Activated CD8-positive, alpha-beta memory T cell treated with anti-CD3 and anti-CD28 coated beads for 48 hours (primary cell): ENCODE data around the gene IL24.

Source experiments
- DNase-seq, 3 experiments: peaks; one replicate each; pipeline ENCODE4 v3.0.0-alpha.2; 2020; ENCODE audit warnings: low read depth in 2 of 3, low spot score in 2 of 3

IL24 gene

GRCh38 chr1:206878456-206878855 lies 18.8 kb upstream of the IL24 start:
- DNase-seq: no peak

GRCh38 chr1:206880314-206880713 lies 16.9 kb upstream of the IL24 start:
- no peak for DNase-seq

- DNase-seq: no peak
Measured at GRCh38 chr1:206882555-206882954, 14.7 kb upstream of the IL24 start.

GRCh38 chr1:206883160-206883559 lies 14.1 kb upstream of the IL24 start:
- no peak for DNase-seq

- DNase-seq: no peak
Measured at GRCh38 chr1:206883876-206884275, 13.4 kb upstream of the IL24 start.

- DNase-seq: no peak
Measured at GRCh38 chr1:206885341-206886060, 11.7 kb upstream of the IL24 start.

GRCh38 chr1:206886831-206887230 lies 10.4 kb upstream of the IL24 start:
- DNase-seq: no peak

GRCh38 chr1:206887701-206888100 lies 9.5 kb upstream of the IL24 start:
- DNase-seq: no peak

- no peak for DNase-seq
Measured at GRCh38 chr1:206890125-206891060, 6.8 kb upstream of the IL24 start.

GRCh38 chr1:206891412-206891811 lies 5.8 kb upstream of the IL24 start:
- no peak for DNase-seq

GRCh38 chr1:206892351-206892984 lies 4.8 kb upstream of the IL24 start:
- no peak for DNase-seq

- DNase-seq: no peak
Measured at GRCh38 chr1:206893380-206893779, 3.9 kb upstream of the IL24 start.

- no peak for DNase-seq
Measured at GRCh38 chr1:206895325-206895724, 1.9 kb upstream of the IL24 start.

GRCh38 chr1:206895837-206896242 lies 1.4 kb upstream of the IL24 start:
- no peak for DNase-seq

- DNase-seq: no peak
Measured at GRCh38 chr1:206896261-206896660, 982 bp upstream of the IL24 start.

GRCh38 chr1:206898089-206898914 lies 1.1 kb downstream of the IL24 start:
- DNase-seq: no peak

GRCh38 chr1:206898915-206899431 lies 1.7 kb downstream of the IL24 start:
- DNase-seq: no peak

- no peak for DNase-seq
Measured at GRCh38 chr1:206899717-206900116, 2.5 kb downstream of the IL24 start.

GRCh38 chr1:206900149-206900548 lies 2.9 kb downstream of the IL24 start:
- no peak for DNase-seq

- no peak for DNase-seq
Measured at GRCh38 chr1:206901944-206902343, 4.7 kb downstream of the IL24 start.

- DNase-seq: no peak
Measured at GRCh38 chr1:206902702-206903101, 5.5 kb downstream of the IL24 start.
